Epithelial cell of proximal tubule (primary cell): Measurements from ENCODE around the gene BAHD1. TPM values are rescaled to one million over a fixed set of nuclear protein-coding genes. Genes with fewer than 3 reads are reported as not detected.

Source experiments
- DNase-seq: peaks from one replicate; pipeline ENCODE4 v3.0.0-alpha.2; 2011; ENCODE audit warnings: low read depth
- H3K4me3 ChIP-seq: 2 replicates; pipeline ENCODE4 v1.5.1; 2011; ENCODE audit warnings: low read depth, mild to moderate bottlenecking, low read length
- CTCF ChIP-seq: conservative IDR thresholded peaks from 2 replicates; pipeline ENCODE4 v1.5.1; 2012; ENCODE audit warnings: low read depth, mild to moderate bottlenecking, low read length
- total RNA-seq: library from RNA; depleted of rRNA; stranded (reverse); fragments of >200 nt; gene quantifications from 2 replicates; pipeline ENCODE4 v1.2.3, GENCODE V29; 2015

BAHD1 gene
- total RNA-seq, 1 donor from 2014 or later, result 14.0 TPM

- H3K4me3 ChIP-seq, result peak overlapping the region; percentile 65
- no peak for TF ChIP-seq CTCF
- DNase-seq, result no peak
Observed at GRCh38 chr15:40511093-40511471, 70.3 kb downstream of the BAHD1 start.

- peak overlapping the region; percentile 65 for H3K4me3 ChIP-seq
- no peak for TF ChIP-seq CTCF
- no peak for DNase-seq
Observed at GRCh38 chr15:40511472-40512133, 70.8 kb downstream of the BAHD1 start.

- no peak for DNase-seq
- no peak overlapping the region for H3K4me3 ChIP-seq
- no peak for TF ChIP-seq CTCF
Observed at GRCh38 chr15:40512440-40512839, 71.7 kb downstream of the BAHD1 start.

- TF ChIP-seq CTCF, result no peak
- no peak overlapping the region for H3K4me3 ChIP-seq
- DNase-seq, result no peak
Observed at GRCh38 chr15:40513609-40514008, 72.9 kb downstream of the BAHD1 start.

- no peak overlapping the region for H3K4me3 ChIP-seq
- no peak for TF ChIP-seq CTCF
- no peak for DNase-seq
Observed at GRCh38 chr15:40516322-40516721, 75.6 kb downstream of the BAHD1 start.

Other genes with a start within 250 kb of the BAHD1 start
- gene PAK6, start 201.9 kb upstream of the BAHD1 start, total RNA-seq, result 4.5 and 7.1 TPM in 2 replicates
- gene ANKRD63, start 157.9 kb upstream of the BAHD1 start, total RNA-seq, result 0.22 TPM in 1 of 2 replicates, not detected in the other
- 0.81 and 1.2 TPM in 2 replicates for gene PLCB2, start 133.0 kb upstream of the BAHD1 start, total RNA-seq
- gene INAFM2, start 117.3 kb upstream of the BAHD1 start, total RNA-seq, result 15.3 and 17.3 TPM in 2 replicates
- gene CCDC9B, start 100.0 kb upstream of the BAHD1 start, total RNA-seq, result 4.6 and 10.7 TPM in 2 replicates
- not detected in 2 replicates for gene PHGR1, start 89.9 kb upstream of the BAHD1 start, total RNA-seq
- gene DISP2, start 82.7 kb upstream of the BAHD1 start, total RNA-seq, result 0.22 and 0.40 TPM in 2 replicates
- gene KNSTRN, start 58.2 kb upstream of the BAHD1 start, total RNA-seq, result 54.7 and 107 TPM in 2 replicates
- 34.4 and 41.2 TPM in 2 replicates for gene IVD, start 35.2 kb upstream of the BAHD1 start, total RNA-seq
- 14.4 and 20.0 TPM in 2 replicates for gene CHST14, start 30.0 kb downstream of the BAHD1 start, total RNA-seq
- gene CCDC32, start 124.1 kb downstream of the BAHD1 start, total RNA-seq, result 19.7 and 32.8 TPM in 2 replicates
- gene RPUSD2, start 128.3 kb downstream of the BAHD1 start, total RNA-seq, result 10.1 and 17.9 TPM in 2 replicates
- 23.9 and 31.3 TPM in 2 replicates for gene KNL1, start 153.3 kb downstream of the BAHD1 start, total RNA-seq